Transverse colon (tissue), 4 donors: ENCODE measurements around the gene NHERF1. TPM values are rescaled to one million over a fixed set of nuclear protein-coding genes. Genes with fewer than 3 reads are reported as not detected.

Source experiments
- DNase-seq: peaks from one replicate; pipeline ENCODE4 v3.0.0-alpha.2; 2019
- H3K27ac ChIP-seq, 4 donors: fragments of 200-600 bp; sonication (generic); 2 replicates each; pipeline ENCODE4 v1.5.1; 2016 to 2018; ENCODE audit warnings: inconsistent platforms in 4 of 4
- H3K27me3 ChIP-seq: fragments of 200-600 bp; sonication (generic); 2 replicates; pipeline ENCODE4 v1.5.1; 2017; ENCODE audit warnings: inconsistent platforms
- H3K36me3 ChIP-seq, 4 donors: fragments of 200-600 bp; sonication (generic); 2 replicates each; pipeline ENCODE4 v1.5.1; 2017 to 2019; ENCODE audit warnings: inconsistent platforms in 4 of 4
- H3K4me1 ChIP-seq, 4 donors: fragments of 200-600 bp; sonication (generic); 2 replicates each; pipeline ENCODE4 v1.5.1; 2017 to 2020; ENCODE audit warnings: inconsistent platforms in 4 of 4
- H3K4me3 ChIP-seq, 4 donors: fragments of 200-600 bp; sonication (generic); 1 replicate in 1 of 4; 2 replicates in 3 of 4; pipeline versions ENCODE4 v1.5.1 to v1.6.1; 2017 to 2019; ENCODE audit warnings: inconsistent platforms in 4 of 4
- H3K9me3 ChIP-seq, 2 donors: fragments of 200-600 bp; sonication (generic); 2 replicates each; pipeline ENCODE4 v1.5.1; 2017 to 2019; ENCODE audit warnings: inconsistent platforms in 2 of 2
- CTCF ChIP-seq, 5 experiments: fragments of 200-600 bp in 3 of 5; fragments of 450-650 bp in 2 of 5; sonication (generic) in 3 of 5; IDR thresholded peaks; 1 replicate in 2 of 5; 2 replicates in 3 of 5; pipeline ENCODE4 v1.5.1; 2016 to 2017; ENCODE audit warnings: antibody characterized with exemption in 5 of 5, inconsistent platforms in 3 of 5, mild to moderate bottlenecking in 2 of 5, moderate library complexity in 1 of 5
- EP300 ChIP-seq: sonication (generic); formaldehyde crosslinking; IDR thresholded peaks from one replicate; pipeline ENCODE4 v1.6.1; 2017; ENCODE audit warnings: antibody characterized with exemption, low read depth
- POLR2A ChIP-seq: fragments of 450-650 bp; IDR thresholded peaks from one replicate; pipeline ENCODE4 v1.6.1; 2016; ENCODE audit warnings: antibody characterized with exemption, mild to moderate bottlenecking, moderate library complexity
- POLR2AphosphoS5 ChIP-seq, 3 donors: sonication (generic); formaldehyde crosslinking; IDR thresholded peaks; one replicate each; pipeline ENCODE4 v1.6.1; 2016; ENCODE audit warnings: antibody characterized with exemption in 3 of 3
- WGBS, 2 donors: methylation state at CpG; one replicate each; pipeline ENCODE4 v1.1.5; 2018; ENCODE audit warnings: low coverage in 1 of 2; 5-methylcytosine and 5-hydroxymethylcytosine counted together
- in situ Hi-C, 4 donors: fragments of 200-750 bp; cut with MboI; loops; one replicate each; pipeline versions ENCODE4 v1.15.0 to v1.15.1; 2017; ENCODE audit warnings: low sequenced_read_pairs in 3 of 4, low pct_ligation_motif_present in 1 of 4, low pct_unique_long_range_greater_than_20kb in 1 of 4
- intact Hi-C: fragments of 100-400 bp; cut with DNase I; formaldehyde crosslinking; loops from one replicate; pipeline ENCODE4 v1.15.1; 2023; ENCODE audit warnings: low total_unique reads
- total RNA-seq, 4 donors: library from RNA; depleted of rRNA; stranded (reverse); fragments of >200 nt; gene quantifications; one replicate each; pipeline ENCODE4 v1.1.0, GENCODE V29; 2016

NHERF1 gene
- total RNA-seq, 4 donors from 2014 or later = 118 to 463 (median 233) TPM

DNA sequence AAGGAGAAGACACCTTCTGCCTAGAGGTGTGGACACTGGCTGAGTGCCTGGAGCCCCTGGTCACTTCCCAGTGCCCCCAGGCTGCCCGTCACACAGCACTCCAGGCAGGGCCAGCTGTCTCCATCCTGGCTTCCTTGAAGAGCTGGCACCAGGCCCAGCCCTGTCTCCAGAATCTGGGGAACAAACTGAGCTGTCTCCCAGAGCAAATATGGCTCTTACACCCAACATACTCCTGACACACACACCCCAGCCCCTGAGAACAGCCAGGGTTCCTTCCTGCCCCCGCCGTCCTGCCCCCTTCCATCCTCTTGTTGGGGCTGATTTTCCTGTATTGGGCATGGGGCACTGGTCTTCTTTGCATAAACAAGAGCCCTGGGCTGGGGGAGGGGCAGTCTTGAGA, 9.1 kb downstream of the NHERF1 start:
- DNase-seq = peak; percentile 41
- H3K4me1 ChIP-seq = peaks cover 40 to 75% (median 53%) of the 10 kb centered on the region in 4 donors
- intact Hi-C loops (loop anchor here (1.0 kb wide), 1 partner anchor 27 kb away; no protein-coding TSS in a partner anchor), in situ Hi-C loops (no loop called here)
- no peaks in the 10 kb centered on the region for H3K36me3 ChIP-seq
- no peak overlapping the region for H3K4me3 ChIP-seq
- TF ChIP-seq CTCF (IDR thresholded peaks at IDR 0.05) (no peak), POLR2A (no peak), POLR2AphosphoS5 (IDR thresholded peaks at IDR 0.05) (no peak), EP300 (no peak)
- 68 to 100% methylated on average over 1 to 3 of the region's 3 CpGs for WGBS, 2 donors
- H3K27ac ChIP-seq = peak overlapping the region; percentile 43 to 65 (median 46)
- no peaks in the 10 kb centered on the region for H3K9me3 ChIP-seq
- H3K27me3 ChIP-seq = no peaks in the 10 kb centered on the region

GRCh38 chr17:74757931-74758847, 9.8 kb downstream of the NHERF1 start:
- Histone ChIP-seq H3K27ac (peak overlapping the region; percentile 43 to 65 (median 46)), H3K9me3 (no peaks in the 10 kb centered on the region), H3K4me3 (no peak overlapping the region), H3K4me1 (peaks cover 42 to 75% (median 55%) of the 10 kb centered on the region in 4 donors), H3K36me3 (no peaks in the 10 kb centered on the region), H3K27me3 (no peaks in the 10 kb centered on the region)
- TF ChIP-seq CTCF (IDR thresholded peaks at IDR 0.05) = no peak
- no peak for TF ChIP-seq POLR2AphosphoS5 (IDR thresholded peaks at IDR 0.05)
- no peak for TF ChIP-seq POLR2A
- TF ChIP-seq EP300 = no peak
- peak; percentile 33 for DNase-seq
- in situ Hi-C loops (no loop called here), intact Hi-C loops (loop anchor here (1.0 kb wide), 1 partner anchor 26 kb away; no protein-coding TSS in a partner anchor)
- WGBS, 2 donors = 53 to 60% methylated on average over 4 to 24 of the region's 26 CpGs

GRCh38 chr17:74758848-74759168, 10.4 kb downstream of the NHERF1 start:
- H3K4me1 ChIP-seq = peaks cover 44 to 76% (median 61%) of the 10 kb centered on the region in 4 donors
- H3K27ac ChIP-seq = peak overlapping the region; percentile 43 to 65 (median 46)
- 71% methylated on average over 2 of the region's 2 CpGs; no CpG with 5 or more reads in 1 of the 2 donors for WGBS, 2 donors
- DNase-seq = peak; percentile 46
- no peak overlapping the region for H3K4me3 ChIP-seq
- intact Hi-C loops (no loop called here), in situ Hi-C loops (no loop called here)
- TF ChIP-seq POLR2A = no peak
- no peak for TF ChIP-seq CTCF (IDR thresholded peaks at IDR 0.05)
- TF ChIP-seq EP300 = no peak
- TF ChIP-seq POLR2AphosphoS5 (IDR thresholded peaks at IDR 0.05) = no peak
- no peaks in the 10 kb centered on the region for H3K27me3 ChIP-seq
- H3K36me3 ChIP-seq = no peaks in the 10 kb centered on the region
- H3K9me3 ChIP-seq = no peaks in the 10 kb centered on the region

GRCh38 chr17:74759243-74759801, 10.9 kb downstream of the NHERF1 start:
- TF ChIP-seq POLR2A (no peak), POLR2AphosphoS5 (IDR thresholded peaks at IDR 0.05) (no peak), EP300 (no peak), CTCF (IDR thresholded peaks at IDR 0.05) (no peak)
- H3K36me3 ChIP-seq = no peaks in the 10 kb centered on the region
- in situ Hi-C loops (no loop called here), intact Hi-C loops (no loop called here)
- 77% methylated on average over 7 of the region's 9 CpGs; no CpG with 5 or more reads in 1 of the 2 donors for WGBS, 2 donors
- peak; percentile 69 for DNase-seq
- H3K4me1 ChIP-seq = peaks cover 44 to 80% (median 66%) of the 10 kb centered on the region in 4 donors
- no peak overlapping the region for H3K4me3 ChIP-seq
- H3K9me3 ChIP-seq = no peaks in the 10 kb centered on the region
- peak overlapping the region; percentile 33 to 65 (median 44) for H3K27ac ChIP-seq
- no peaks in the 10 kb centered on the region for H3K27me3 ChIP-seq
